ENCODE measurements around the gene CEBPZ.

DNA sequence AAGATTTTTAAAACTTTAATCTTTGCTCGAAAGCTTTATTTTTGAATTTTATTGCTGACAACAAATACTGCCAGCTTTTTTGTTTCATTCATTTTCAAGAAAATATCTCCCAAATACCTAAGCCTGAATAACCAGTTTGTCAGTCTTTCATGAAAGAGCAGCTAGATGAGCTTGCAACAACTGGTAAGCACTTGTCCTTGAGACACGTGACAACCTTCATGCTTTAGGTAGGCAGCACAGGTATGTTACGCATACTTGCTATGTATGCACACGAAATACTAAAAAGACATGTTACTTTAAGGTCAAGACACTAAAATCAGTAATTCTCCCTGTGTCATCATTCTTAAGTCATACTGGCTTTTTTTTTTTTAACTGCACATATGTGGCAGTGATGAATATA is 12.3 kb downstream of the CEBPZ start:
- TF ChIP-seq, protein P1, sequence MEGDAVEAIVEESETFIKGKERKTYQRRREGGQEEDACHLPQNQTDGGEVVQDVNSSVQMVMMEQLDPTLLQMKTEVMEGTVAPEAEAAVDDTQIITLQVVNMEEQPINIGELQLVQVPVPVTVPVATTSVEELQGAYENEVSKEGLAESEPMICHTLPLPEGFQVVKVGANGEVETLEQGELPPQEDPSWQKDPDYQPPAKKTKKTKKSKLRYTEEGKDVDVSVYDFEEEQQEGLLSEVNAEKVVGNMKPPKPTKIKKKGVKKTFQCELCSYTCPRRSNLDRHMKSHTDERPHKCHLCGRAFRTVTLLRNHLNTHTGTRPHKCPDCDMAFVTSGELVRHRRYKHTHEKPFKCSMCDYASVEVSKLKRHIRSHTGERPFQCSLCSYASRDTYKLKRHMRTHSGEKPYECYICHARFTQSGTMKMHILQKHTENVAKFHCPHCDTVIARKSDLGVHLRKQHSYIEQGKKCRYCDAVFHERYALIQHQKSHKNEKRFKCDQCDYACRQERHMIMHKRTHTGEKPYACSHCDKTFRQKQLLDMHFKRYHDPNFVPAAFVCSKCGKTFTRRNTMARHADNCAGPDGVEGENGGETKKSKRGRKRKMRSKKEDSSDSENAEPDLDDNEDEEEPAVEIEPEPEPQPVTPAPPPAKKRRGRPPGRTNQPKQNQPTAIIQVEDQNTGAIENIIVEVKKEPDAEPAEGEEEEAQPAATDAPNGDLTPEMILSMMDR (IDR thresholded peaks at IDR 0.05) = no peak
- no peak for TF ChIP-seq EZH2 (IDR thresholded peaks at IDR 0.05; ENCODE audit: borderline replicate concordance, insufficient read depth, low read depth, low read length, poor library complexity, severe bottlenecking)
